OCI-LY7 (cell line): ENCODE data around the gene BBS9.

Experiments
- CTCF ChIP-seq: fragments of 200-600 bp; sonication (generic); conservative IDR thresholded peaks from 2 replicates; pipeline ENCODE4 v1.5.1; 2014; ENCODE audit warnings: mild to moderate bottlenecking, antibody characterized with exemption, low read length, moderate library complexity, mixed read lengths
- EZH2phosphoT487 ChIP-seq: fragments of 200-600 bp; sonication (generic); IDR thresholded peaks from 2 replicates; pipeline ENCODE4 v1.6.1; 2018; ENCODE audit warnings: low read depth, borderline replicate concordance, mild to moderate bottlenecking, mixed run types, antibody characterized with exemption, low read length, moderate library complexity, mixed read lengths

DNA sequence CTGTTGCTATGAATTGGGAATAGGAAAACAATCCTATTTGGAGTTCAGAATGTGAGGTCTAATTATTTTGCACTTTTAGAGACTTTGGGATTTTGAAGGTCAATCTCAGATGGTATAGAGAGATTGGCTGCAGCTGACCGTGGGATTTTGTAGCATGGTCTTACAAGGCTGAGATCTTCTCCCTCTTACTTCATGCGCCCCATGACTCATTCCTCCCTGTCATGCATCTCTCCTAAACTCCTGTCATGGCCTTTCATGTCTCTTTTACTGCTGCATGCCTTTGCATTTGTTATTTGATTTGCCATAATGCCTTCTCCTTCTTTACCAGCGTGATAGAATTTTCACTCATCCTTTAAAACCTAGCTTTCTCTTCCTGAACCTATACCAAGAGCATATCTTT is 133.1 kb downstream of the BBS9 start:
- TF ChIP-seq CTCF (no peak), EZH2phosphoT487 (no peak)
